GM21360 (cell line): ENCODE results near the gene KLF7.

Experiments
- ATAC-seq: cut with Tn5 transposase; IDR thresholded peaks from one replicate; pipeline ENCODE4 v1.9.1; 2021; ENCODE audit warnings: mild to moderate bottlenecking, moderate library complexity; ENCODE audit not compliant: unreplicated experiment

Gene KLF7

DNA sequence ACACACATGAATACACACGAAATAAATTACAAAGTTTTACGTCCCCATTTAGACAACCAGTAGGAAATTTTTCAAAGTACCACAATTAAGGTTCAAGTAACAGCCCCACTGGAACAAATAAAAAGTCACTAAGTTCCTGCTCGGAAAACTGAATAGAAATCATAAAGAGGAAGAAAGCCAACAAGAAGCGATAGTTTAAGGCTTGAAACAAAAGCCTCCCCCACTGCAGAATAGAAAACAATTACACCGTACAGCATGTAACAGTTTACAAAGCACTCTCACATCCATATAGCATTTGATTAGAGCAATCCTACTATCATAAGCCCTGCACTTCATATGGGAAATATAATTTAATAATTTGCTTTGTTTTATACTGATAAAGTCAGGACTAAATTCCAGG is 15.5 kb downstream of the KLF7 start:
- peak; percentile 35 for ATAC-seq

DNA sequence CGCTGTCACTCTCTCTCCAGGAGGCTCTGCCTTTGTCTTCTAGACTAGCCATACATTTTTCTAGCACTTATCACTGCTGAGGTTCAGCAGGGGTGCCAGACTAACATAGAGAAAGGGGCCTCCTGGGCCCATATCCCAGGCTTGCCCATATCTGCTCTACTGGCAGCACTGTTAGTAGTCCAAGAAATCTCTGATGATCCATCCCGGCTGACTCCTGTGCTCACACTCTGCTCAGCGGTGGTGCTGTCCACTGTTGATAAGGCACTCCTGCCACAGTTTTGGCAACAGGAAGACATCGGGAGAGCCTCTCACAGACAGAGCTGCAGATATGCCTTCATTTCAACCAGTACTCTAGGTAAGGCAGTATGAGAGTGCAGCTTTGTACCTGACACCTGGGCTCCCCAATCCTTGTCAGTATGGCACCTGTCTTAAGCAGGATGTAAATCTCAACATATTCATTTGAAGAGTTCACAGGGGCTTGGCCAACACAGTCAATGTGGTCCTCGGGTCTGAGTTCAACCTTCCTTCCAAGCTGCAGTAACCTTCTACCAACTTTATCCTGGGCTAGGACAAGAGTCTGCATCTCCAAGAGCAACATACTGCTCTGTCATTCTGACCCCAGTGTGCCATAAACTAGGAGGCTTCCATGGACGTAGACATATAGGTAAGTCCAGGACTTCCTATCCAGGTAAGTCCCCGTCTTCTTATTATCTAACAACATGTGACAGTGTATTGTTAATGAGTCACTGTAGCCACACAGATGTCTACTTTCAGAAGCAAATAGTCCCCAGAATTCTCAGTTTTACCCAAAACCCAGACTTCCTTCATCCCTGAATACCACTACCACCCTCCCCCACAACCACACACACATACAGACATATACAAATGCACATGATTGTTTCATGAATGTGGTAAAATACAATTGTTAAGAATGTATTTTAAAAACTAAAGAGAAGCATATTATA is 16.2 kb downstream of the KLF7 start:
- peak; percentile 81 for ATAC-seq

DNA sequence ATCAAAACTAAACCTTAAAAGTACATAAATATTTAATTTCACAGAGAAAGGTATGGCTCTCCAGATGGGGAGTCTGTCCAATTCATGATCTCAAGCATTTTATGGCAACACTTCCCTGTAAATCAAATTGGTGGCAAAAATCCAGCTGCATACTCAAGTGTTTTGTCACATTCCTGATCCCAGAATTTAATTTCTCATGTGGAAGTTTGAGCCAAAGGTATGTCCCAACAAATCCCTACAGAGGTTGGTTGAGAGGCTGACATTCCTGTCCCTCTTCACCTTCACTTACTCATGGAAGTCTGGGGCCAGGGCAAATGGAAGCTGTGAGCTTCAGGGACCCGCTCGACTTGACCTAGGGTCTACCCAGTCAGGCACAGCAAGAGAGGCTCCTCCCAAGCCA is 17.7 kb downstream of the KLF7 start:
- no peak for ATAC-seq

DNA sequence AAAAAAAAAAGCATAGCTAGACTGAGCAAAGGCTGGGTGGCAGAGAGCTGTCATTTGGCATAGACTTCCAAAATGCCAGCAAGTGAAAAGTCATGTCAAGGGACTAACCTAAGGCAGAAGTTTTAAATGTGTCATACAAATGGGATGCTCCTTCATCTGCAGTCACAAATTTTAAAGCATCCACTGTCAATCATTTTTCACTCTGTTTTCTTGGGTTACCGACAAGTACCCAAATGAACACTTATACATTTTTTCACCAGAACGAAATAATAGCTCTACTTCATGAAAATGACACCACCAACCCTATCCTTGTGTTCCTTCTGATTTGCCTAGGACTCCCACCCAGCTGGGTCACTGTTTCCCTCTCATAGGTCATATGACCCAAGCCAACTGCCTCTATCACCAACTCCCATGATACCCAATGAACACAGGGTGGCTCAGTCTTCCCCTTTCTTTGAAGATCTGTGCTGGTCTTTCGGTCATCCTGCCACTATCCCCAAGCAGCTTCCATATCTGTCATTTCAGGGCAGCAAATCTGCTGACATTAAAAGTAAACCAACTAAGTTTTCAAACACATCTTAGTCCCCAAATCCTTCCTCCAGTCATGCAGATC is 21.5 kb downstream of the KLF7 start:
- ATAC-seq: no peak

DNA sequence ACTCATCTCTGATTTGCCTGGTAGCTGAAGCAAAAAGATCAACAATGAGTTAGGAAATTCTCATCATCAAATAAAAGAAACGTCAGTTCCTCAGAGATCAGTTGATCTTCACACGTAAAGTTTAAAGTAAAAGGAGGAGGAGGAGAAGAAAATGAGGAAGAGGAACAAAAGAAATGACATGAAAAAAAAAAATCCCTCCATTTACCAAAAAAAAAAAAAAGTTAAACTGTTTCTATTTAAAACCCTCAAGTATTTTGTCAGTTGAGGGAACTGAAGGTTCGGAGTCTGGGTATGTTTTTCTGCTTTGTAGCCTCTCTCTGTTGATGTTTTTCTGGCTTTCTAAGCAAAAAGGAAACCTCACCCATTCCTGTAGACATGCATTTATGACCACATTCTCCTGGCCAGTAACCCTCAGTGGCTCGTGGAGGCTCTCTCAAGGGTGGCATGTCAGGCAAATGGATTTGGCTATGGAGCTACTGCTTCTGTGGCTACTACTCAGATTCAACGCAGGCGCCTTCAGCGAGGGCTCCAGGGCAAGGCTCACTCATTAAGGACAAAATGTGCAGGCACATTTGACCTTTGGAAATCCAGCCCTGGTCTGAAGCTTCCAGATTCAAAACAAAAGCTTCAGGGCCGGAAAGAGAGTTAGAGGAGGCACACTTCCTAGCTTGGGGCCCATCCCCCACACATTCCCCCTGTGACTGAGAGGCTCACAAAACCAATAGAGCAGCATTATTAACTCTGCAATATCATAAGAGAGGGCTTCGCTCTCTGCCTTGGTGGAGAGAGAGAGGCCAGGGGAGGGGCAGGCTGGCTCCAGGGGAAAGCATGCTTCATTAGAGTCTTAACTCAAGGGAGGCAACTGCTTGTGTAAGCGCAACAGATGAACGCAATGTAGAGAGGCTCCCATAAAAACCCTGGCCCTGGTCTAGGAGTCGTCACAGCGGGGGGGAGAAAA is 22.3 kb downstream of the KLF7 start:
- peak; percentile 46 for ATAC-seq

DNA sequence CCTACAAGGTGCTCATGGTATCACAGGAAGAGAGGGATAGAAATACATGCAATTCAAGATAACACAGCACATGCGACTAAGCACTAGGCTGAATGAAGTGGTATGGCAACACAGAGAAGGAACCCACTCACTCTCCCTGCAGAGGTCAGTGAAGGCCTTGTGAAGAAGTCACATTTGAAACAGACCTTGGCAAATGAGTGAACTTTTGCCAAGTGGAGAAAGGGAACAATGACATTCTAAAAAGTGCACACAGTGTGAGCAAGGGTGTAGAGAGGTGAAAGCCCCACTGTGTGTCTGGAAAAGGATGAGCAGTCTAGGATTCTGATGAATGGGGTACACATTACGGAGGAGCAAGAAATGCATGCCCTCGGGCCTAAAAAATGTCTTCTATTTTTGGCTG is 23.3 kb downstream of the KLF7 start:
- ATAC-seq: peak; percentile 74

DNA sequence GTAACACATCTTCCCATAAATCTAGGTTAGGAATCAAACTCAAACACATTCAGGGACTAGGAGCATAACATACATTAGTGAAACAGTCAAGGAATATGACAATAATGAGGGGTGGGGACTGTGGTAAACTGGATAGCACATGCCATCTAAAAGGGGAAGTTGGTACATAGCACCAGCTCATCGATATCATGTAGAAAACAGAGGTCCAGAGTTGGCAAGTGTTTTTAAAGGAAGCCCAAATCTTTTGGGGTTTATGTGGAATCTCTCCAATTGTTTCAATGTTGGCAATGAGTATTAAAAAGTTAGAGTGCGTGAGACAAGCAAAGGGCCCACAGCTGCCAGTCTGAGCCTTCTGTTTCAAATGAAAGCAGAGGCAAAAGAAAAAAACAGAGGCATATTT is 24.4 kb downstream of the KLF7 start:
- no peak for ATAC-seq

DNA sequence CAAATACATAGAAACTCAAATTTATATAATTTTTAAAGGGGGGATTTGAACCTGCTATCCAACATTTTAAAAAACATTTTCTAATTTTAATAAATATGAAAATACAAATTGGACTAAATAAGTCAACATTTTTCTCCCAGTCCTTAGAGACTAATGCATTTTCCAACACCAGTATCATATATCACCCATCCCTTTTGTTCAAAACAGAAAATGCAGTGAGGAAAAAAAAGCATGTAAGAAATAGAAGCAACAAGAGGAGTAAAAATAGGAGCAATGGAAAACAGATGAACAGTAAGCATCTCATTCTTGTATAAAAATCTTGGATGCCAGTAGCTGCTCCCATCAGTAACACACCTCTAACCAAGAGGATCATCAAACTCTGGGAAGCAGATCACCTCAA is 25.5 kb downstream of the KLF7 start:
- no peak for ATAC-seq

DNA sequence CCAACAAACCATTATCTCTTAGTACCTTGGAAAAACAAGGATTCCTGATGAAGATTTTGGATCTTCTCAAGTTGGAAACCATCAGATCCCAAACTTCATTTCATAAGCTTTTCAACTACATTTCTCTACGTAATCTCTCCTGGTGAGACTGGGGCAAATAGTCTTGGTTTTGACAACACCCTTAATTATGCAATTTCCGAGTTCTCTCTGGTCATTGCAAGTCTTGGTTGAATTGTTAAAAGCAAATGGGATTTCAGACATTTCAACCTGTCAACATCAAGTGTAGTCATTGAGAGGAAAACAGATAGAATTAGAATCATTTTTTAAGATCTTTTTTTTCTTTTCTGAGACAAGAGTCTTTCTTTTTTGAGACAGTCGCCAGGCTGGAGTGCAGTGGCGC is 26.2 kb downstream of the KLF7 start:
- no peak for ATAC-seq

DNA sequence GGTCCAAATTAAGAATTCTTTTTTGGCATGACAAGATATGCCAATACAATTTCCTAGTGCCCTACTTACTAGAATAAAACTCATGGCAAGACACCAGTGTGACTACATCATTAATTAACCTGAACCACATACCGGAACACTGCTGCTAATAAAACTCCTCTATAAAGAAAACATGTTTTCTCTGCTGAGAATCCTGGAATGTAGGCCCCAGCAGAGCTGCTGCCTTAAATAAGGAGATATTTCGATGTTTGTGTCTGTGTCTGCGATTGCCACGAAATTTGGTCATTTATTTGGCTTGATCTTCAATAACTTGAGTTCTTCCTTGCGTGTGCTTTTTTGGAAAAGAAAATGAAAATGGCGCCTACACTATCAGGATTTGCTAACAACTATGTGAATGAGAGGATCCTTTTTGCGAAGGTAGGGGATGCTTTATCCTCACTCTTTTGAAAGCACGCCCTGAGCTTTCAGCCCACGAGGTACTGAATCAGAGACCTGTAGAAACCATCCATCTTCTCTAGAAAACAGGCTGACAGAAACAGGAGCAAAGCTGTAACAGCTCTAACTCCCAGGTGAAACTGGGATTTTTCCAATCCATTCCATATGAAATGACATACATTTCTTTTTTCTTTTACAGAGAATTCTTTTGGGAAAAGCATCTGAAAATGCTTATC is 27.0 kb downstream of the KLF7 start:
- no peak for ATAC-seq

DNA sequence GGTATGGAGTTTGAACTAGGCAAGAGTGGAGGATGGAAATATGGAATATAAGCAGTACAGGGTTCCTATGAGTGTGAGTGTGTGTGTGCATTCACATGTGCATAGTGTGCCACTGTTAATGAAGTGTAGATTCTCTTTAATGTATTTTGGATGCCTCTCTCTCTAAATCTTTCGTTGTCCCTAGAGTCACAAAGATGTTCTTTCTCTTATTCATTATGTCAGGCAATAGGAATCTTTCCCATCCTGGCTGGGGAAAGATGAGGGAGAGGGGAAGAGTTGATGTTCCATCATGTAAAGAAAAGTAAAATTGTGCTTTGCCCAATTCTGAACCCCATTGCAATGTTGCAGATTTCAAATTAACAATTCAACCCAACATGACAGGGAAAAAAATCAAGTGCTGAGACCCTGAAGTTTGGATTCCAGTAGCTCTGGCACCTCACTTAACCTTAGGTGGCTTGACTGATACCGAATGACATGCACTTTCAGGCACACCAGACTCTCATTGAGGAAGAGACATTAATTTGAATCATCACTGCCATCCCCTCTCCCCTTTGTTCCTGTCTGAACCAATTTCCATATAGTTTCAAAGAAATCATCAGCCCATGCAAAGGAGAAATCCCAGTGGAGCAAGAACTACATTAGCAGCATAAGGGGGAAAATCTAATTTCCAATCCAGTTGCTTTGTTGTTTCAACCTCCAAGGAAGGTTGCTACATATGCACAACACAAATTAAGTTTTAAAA is 28.0 kb downstream of the KLF7 start:
- ATAC-seq: no peak

DNA sequence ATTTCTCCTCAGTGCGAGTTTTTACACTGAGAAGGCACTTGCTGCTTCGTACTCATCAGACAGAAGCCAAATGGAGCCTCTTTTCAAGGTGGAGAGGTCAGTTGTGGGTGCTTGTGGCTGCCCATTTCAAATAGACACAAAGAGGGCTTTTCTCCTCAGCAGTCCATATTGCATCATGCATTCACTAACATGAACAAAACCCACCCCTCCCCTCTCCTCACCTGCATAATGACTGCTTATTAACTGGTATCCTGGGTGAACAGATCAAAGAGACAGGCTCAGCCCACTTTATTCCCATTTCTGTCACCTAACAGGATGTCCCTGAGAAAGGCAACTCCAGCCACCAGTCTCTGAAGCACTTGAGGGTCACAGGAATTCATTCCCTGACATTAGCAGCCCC is 28.9 kb downstream of the KLF7 start:
- ATAC-seq: no peak

DNA sequence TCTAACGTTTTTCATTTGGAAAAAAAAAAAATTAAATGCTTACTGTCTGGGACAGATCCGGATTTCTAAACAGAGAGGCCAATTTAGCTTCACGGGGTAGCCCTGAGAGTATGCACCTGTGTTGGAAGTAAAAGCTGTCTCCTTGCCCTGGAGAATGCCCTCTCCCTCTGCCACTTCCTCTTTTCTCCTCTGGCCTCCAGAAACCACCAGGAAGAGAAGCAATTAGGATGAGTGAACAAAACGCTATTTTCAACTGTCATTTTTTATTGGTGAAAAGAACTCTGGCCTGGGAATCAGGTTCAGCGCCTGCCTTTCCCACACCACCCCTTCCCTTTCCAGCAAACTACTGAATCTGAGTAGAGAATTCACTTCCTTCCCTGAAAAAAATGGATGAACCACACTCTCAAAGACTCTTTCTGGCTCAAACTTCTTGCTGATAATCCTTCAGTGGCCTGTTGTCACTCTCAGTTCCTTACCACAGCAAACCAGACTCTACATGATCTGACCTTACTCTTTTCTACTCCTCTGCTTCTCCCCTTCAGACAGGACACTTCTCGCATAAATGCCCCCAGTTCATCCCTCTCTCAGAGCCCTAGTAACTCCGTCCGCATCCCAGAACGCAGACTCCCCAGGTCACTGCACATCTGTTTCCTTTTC is 29.8 kb downstream of the KLF7 start:
- no peak for ATAC-seq

DNA sequence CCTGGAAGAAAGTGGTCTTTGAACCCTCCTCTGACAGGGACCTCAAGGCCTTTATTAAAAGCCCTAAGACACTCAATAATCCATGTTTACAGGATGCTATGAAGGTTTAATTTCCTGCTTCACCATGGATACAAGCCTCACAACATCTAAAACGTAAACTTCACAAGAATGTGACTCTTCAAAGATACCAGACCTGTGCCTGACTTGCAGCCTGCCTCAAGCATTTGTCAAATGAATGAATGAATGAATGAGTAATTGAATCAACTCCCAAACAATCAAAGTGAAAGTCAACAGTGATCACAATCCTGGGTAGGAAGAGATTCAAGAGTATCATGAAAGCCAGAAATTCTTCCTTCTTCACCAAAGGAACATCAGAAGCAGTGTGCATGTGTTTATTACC is 30.4 kb downstream of the KLF7 start:
- ATAC-seq: no peak

DNA sequence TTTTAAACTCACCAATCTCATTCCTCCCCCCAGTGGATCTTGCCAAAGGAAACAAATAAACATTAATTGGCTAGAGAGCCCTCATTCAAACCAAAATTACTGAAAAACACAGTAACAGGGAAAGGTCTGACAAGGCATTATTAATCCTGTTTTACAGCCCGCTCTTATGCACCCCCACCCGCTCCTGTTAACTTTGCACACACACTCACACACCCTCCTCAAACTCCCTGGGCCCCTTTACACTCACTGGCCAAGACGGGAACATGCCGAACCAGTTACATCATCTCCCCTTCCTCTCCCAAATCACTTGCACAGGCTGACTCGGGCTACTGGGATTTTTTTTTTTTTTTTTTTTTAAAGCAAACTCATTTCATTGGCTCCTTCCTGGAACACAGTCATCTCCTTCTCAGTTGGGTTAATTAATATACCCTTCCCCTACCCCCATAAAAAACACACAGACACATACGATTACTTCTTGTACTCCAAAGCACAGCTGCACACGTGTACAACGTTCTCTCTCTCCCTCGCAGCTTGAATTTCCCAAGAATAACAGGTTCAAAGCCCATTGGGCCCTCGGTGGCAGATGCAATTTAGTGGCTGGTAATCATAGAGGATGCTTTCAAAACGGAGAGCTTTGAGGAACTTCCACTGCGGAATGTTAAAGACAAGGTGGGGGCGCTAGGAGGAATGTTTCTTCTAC is 31.8 kb downstream of the KLF7 start:
- ATAC-seq: no peak

DNA sequence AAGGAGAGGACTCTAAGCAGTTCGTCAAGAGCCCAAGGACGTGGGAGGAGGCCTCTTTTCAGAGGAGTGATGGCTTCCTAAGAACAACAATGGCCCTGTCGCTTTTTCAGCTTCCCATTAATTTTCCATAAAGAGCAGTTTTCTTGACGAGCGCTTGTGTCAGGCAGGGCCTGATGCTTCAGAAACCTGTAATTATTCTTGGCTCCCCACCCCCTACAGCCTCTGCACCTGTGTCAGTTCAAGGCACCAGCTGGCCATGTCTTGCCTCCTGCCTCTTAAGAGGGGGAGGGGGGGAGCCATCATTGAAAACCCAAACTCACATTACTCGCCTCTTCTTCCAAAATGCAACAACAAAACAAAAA is 32.3 kb downstream of the KLF7 start:
- no peak for ATAC-seq

DNA sequence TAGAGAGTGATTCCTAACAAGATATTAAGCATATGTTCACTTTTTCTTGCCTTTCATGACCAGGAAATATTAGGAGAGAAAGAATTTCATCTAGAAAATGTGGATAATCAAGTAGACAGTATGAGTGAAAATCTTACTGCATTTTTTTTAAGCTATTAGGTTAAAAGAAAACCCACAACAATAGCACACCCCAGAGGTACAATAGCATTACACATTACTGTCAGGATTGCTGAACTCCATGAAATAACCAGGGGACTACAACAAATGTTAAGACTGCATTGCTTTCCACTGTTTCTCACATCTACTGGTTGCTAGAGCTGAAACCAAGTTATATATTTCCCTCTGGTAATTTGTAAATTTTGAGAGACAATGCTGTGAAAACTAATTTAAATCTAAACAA is 33.7 kb downstream of the KLF7 start:
- ATAC-seq: no peak

DNA sequence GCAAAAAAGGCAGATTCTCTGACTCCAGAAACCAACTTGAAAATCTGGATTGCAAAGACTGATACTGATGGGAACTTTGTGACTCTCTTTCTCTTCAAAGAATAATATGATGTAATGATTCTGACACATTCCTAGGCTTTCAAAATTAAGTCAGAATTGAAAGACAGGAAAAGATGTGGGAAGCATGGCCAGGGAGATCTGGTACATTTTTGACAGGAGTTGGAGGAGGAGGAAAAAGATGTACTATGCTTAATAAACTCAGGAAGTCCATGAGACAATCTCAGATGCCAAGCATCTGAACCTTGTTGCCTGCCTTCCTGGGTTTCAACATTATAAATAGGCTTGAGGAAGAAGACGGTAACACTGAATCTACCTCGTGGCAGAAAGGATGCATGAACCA is 34.2 kb downstream of the KLF7 start:
- no peak for ATAC-seq

DNA sequence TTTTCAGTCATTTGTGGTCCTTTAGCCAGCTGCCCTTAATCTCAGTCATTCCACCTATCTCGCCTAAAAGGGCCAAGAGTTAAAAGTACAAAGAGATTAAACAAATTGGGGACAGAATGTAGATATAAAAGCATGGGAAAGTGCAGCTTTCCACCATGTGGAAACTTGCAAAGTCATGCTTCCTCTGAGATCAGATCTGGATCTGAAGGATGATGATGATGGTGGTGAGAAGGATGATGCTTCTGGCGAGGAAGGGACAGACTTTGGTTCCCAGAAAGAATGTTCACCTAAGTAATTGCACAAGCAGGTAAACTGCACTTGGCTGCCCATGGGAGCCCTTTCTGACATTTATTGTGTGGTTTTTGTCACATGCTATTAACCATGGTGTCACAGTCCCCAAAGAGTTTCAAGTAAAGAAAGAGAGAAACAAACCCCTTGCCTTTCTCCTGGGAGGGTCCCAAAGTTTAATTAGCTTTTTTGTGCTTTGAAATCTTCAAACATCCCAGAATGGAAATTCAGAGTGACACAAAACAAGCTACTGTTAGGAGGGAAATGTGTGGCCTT is 34.7 kb downstream of the KLF7 start:
- no peak for ATAC-seq
